GM18526 (cell line): Measurements from ENCODE around the gene ELP4.

Experiments
- POLR2A ChIP-seq: IDR thresholded peaks from 3 replicates; pipeline ENCODE4 v1.6.1; 2011; ENCODE audit not compliant: insufficient read length; ENCODE audit errors: extremely low read depth

The ELP4 gene

DNA sequence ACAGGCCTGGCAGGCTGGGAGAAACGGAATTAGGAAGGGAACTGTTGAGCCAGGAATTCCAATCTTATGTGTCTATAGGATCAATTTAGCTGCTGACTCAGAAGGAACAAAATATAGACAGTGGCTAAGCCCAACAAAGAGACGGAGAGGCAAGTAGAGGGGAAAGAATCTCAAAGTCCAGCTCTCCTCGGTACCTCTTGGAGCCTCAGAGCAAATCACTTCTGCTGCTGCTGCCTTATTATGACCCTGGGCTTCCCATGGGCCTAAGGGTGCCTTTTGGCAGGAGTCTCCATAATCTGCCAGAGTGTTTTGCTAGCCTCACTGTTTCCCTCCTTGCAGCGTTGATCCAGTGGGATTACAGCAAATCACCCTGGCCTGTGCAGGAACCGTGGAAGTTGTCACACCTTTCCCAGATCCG lies 269.8 kb downstream of the ELP4 start:
- TF ChIP-seq POLR2A: no peak

DNA sequence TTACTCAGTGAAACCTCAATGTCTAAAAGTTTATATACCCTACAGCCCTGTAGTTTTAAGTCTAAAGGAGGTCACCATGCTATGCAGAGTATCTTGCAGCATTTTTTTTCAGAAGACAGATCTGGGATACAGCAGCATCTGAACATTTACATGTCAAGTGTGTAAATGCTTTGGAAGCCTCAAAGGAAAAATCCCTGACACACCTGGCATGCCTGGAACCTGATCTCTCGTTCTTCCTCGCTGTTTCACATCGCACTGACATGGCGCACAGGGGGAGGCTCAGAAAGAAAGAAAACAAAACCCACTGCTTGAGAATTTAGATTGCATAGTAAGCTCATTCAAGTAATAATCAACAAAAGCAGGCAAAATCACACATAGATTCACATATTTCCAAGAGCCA lies 270.5 kb downstream of the ELP4 start:
- TF ChIP-seq POLR2A: no peak

DNA sequence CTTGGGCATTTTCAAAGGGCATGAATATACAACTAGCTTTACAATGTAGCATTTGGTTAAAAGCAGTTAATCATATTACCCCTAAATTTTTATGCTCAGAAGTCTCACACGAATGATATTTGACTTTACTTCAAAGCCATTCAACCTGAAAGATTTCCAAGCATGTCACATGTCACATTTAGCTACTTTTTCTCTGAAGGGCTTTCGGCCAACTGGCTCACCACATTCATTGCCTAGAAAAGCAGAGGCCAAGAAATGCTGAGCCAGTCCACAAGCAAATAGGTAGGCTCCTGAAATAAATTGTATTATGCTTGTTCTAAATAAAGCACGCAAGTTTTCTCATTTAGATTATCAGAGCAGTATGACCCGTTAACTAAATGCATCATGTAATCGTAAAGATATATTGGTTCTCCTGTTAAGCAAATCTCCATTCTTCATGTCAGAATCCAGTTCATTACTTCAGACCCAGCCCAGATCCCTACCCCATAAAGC lies 271.0 kb downstream of the ELP4 start:
- no peak for TF ChIP-seq POLR2A

GRCh38 chr11:31782257-31782656 lies 272.7 kb downstream of the ELP4 start:
- TF ChIP-seq POLR2A: no peak

DNA sequence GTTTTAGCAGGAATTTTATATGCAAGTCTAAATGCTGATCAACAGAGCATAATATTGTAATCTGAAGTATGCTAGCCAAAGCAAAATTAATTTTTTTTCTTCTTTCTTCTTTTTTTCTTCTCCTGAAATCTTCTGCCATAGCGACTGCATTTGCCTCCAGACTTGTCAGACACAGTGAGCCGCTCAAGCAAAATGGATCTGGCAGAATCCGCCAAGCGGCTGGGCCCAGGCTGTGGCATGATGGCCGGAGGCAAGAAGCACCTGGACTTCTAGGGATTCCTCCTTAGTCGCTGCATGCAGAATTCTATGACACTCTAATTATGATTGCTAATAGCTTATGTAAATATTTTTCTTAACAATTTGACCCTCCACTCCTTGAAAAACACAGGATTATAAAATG lies 273.7 kb downstream of the ELP4 start:
- TF ChIP-seq POLR2A: no peak

- TF ChIP-seq POLR2A: no peak
Measured at GRCh38 chr11:31784611-31785010, 275.0 kb downstream of the ELP4 start.

DNA sequence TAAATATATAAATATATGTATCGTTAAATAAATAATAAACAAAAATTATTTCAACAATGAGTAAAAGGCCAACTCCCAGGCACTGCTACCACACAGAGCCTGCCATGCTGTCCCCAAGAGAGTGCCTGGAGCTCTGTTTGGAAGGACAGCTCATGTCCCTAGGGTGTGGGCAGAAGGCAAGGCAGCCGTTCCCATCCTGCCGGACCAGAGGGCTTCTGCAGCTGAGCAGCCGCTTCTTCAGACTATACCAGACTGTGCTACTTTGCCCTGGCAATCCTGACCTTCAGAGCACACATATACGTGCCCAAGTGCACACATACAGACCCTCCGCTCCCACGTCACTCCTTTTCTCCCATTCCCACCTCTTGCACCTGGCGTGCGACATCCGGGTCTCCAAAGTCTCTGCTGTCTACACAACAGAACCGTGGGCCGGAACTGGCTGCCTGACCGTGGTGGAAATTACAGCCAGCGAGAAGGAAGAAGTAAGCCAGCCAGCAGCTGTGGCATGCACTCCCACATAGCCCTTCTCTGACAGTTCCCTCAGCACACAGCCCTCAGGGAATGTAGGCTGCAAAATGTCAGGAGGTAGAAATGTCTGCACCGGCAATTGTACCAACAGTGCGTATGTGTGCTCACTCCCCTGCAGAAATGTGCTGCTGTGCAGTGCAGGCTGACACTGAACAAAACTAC lies 277.6 kb downstream of the ELP4 start:
- no peak for TF ChIP-seq POLR2A

DNA sequence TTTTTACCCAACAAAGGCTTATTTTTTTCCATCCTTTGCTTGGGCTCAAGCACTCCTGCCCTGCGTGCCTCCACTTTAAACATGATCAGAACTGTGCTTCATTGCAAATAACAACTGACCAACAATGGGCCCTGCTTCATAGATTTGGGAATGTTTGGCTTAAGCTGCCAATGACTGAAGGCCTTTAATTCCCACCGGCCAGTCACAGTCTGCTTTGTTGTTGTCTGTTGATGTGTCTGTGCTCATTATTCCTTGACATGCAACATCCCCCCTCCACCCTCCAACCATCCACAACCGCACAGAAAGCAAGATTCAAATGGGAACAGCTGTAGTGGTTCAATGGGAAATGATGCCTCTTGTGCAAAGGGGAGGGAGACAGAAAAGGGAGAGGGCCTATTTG lies 278.5 kb downstream of the ELP4 start:
- TF ChIP-seq POLR2A: no peak

GRCh38 chr11:31790649-31791048 lies 281.1 kb downstream of the ELP4 start:
- no peak for TF ChIP-seq POLR2A

DNA sequence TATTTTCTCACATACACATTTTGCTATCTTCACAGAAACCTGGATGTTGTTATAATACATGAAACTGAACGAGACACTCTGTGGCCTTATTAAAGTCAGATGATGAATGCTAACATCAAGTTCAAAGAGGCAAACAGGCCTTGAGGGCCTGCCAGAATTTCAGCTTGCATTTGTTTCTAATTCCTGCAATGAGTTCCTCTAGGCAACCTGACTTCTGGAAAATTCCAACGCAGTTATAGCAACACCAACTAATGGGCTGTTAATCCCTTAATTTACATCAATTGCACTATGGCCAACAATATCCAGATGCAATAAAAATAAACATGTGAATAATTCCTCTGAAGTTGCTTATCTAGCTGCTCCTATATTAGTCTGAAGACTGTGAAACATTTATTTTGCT lies 282.5 kb downstream of the ELP4 start:
- no peak for TF ChIP-seq POLR2A

DNA sequence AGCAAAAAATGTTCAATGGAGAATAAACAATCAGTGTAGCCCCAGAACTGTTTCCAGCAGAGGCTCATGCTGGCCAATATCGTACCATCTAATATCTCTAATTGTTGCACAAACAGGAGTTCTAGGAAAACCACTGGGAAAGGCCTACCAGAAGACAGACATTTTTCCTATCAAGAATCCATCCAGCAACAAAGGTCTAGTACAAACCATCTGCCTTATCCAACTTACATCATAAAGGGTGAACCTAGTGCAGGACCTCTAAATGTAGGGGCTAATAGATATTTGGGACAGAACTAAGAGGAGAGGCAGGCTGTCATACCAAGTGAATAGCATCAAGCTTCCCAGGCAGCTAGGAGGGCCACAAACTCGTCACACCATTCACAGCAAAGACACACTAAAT lies 282.9 kb downstream of the ELP4 start:
- TF ChIP-seq POLR2A: no peak

DNA sequence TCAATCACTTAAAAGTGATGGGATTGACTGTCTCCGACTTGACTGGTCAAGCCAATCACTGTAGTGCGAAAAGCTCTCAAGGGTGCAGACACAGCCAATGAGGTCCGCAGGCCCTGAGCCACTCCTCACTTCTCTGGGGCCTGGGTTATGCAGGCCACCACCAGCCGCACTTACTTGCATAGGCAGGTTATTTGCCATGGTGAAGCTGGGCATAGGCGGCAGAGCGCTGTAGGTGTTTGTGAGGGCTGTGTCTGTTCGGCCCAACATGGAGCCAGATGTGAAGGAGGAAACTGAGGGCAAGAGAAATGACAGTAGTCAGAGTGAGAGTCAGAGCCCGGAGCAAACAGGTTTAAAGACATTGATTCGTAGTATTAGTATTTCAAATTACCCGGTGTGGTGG lies 283.7 kb downstream of the ELP4 start:
- TF ChIP-seq POLR2A: no peak

- TF ChIP-seq POLR2A: no peak
Measured at GRCh38 chr11:31794548-31794947, 285.0 kb downstream of the ELP4 start.

GRCh38 chr11:31795706-31796498 lies 286.3 kb downstream of the ELP4 start:
- no peak for TF ChIP-seq POLR2A

DNA sequence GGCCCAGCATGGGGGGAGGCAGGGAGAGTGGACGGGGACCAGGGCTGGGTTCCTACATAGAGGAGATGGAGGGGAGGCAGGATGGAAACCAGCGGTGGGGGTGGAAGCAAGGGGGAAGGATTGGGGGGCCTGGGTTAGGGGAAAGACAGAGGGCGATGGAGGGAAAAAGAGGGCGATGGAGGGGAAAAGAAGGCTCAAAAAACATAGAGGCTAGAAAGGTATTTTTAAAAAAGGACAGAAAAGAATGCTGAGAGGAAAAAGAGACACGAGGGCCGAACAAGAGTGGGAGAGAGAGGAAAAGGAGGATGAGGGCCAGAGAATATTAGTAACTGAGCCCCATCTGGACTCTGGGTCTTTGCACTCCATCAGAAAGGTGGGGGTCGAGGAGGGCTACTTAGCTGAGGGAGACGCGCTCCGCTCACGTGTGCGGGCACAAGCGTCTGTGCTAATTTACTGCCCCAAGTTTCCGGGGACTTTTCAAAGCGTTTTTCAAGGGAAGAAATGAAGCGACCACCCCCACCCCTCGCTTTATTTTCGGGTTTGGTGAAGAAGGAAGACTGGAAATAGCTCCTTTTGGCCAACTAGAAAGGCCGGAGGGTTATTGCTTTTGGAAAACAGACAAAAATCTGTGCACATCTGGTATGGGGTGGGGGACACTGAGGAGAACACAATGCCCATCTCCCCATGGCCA lies 287.1 kb downstream of the ELP4 start:
- TF ChIP-seq POLR2A: no peak
